NCI-H774 (cell line): ENCODE measurements around the gene UBE3B.
"Not testable (repeated sequence)": the region's sequence is repeated elsewhere in the genome, so short reads cannot be mapped to it uniquely, and the experiment has no call there.

ENCODE experiments used
- DNase-seq: peaks from one replicate; lab custom pipeline; 2025; lab: John Stamatoyannopoulos, UW

The UBE3B gene

GRCh38 chr12:109477185-109477962 lies at the start of gene UBE3B, which contains the start of gene KCTD10:
UBE3B (plus strand) TSS chr12:109477634; CDS start chr12:109483552, 5,918 bp downstream.
KCTD10 (minus strand) TSS chr12:109477300; CDS start chr12:109477262, 38 bp downstream.
- DNase-seq: peak; percentile 91

GRCh38 chr12:109428037-109428629 lies 49.3 kb upstream of the UBE3B start:
- DNase-seq: peak; percentile 66

GRCh38 chr12:109428804-109429203 lies 48.6 kb upstream of the UBE3B start:
- DNase-seq: not testable (repeated sequence)

- no peak for DNase-seq
These were observed 47.2 kb upstream of the UBE3B start for GRCh38 chr12:109430244-109430643.

- no peak for DNase-seq
These were observed 45.0 kb upstream of the UBE3B start for GRCh38 chr12:109432431-109432830.

- peak; percentile 68 for DNase-seq
These were observed 44.6 kb upstream of the UBE3B start for GRCh38 chr12:109432842-109433304.

- no peak for DNase-seq
These were observed 43.8 kb upstream of the UBE3B start for GRCh38 chr12:109433618-109434017.

- no peak for DNase-seq
These were observed 42.9 kb upstream of the UBE3B start for GRCh38 chr12:109434582-109434981.

- DNase-seq: no peak
These were observed 41.8 kb upstream of the UBE3B start for GRCh38 chr12:109435428-109436187.

GRCh38 chr12:109436188-109436560 lies 41.3 kb upstream of the UBE3B start:
- no peak for DNase-seq

- no peak for DNase-seq
These were observed 38.3 kb upstream of the UBE3B start for GRCh38 chr12:109439181-109439580.

GRCh38 chr12:109439951-109440350 lies 37.5 kb upstream of the UBE3B start:
- DNase-seq: not testable (repeated sequence)

- peak; percentile 10 for DNase-seq
These were observed 36.5 kb upstream of the UBE3B start for GRCh38 chr12:109440851-109441490.

GRCh38 chr12:109443794-109444193 lies 33.6 kb upstream of the UBE3B start:
- no peak for DNase-seq

GRCh38 chr12:109444259-109444658 lies 33.2 kb upstream of the UBE3B start:
- DNase-seq: no peak

GRCh38 chr12:109445191-109445609 lies 32.2 kb upstream of the UBE3B start:
- DNase-seq: no peak

GRCh38 chr12:109446869-109447268 lies 30.6 kb upstream of the UBE3B start:
- DNase-seq: no peak

- no peak for DNase-seq
These were observed 30.0 kb upstream of the UBE3B start for GRCh38 chr12:109447482-109447881.

GRCh38 chr12:109448272-109448671 lies 29.2 kb upstream of the UBE3B start:
- DNase-seq: no peak

GRCh38 chr12:109448707-109449390 lies 28.6 kb upstream of the UBE3B start:
- no peak for DNase-seq

- no peak for DNase-seq
These were observed 27.4 kb upstream of the UBE3B start for GRCh38 chr12:109449845-109450532.
